GM19455 (cell line): ENCODE data around the gene TBC1D2B.
"Not testable (repeated sequence)": the region's sequence is repeated elsewhere in the genome, so short reads cannot be mapped to it uniquely, and the experiment has no call there.

ENCODE experiments used
- ATAC-seq: cut with Tn5 transposase; IDR thresholded peaks from one replicate; pipeline ENCODE4 v1.9.1; 2021; ENCODE audit not compliant: unreplicated experiment

Gene TBC1D2B

DNA sequence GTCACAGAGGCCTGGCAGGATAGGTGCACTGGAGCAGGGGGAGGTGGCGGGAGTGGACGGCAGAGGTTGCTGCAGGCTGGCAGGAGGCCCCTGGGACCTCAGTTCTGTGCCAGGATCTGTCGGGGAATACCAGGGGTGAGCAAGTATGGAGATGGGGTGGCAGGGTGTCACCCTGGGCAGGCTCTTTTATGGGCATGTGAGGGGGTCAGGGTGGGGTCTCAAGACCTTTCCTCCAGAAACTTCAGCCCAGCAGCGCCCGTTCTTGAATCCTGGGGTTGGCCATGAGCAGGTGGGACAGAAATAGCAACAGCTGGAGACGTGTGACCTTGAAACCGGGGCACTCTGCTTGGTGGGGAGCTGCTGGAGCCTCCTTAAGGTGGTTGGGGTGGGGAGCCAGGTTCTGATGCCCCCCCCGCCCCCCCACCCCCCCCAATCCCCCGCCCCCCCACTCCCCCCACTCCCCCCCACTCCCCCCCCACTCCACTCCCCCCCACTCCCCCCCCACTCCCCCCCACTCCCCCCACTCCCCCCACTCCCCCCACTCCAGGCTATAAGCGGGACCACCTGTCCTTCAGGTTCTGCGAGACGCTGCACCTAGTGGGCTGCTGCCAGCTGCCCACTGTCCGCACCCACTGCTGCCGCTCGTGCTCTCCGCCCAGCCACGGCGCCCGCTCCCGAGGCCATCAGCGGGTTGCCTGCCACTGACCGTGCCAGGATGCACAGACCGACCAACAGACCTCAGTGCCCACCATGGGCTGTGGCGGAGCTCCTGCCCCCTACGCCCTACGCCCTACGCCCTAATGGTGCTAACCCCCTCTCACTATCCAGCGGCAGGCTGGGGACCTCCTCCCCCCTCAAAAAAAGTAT, 84.9 kb downstream of the TBC1D2B start:
- ATAC-seq: no peak

DNA sequence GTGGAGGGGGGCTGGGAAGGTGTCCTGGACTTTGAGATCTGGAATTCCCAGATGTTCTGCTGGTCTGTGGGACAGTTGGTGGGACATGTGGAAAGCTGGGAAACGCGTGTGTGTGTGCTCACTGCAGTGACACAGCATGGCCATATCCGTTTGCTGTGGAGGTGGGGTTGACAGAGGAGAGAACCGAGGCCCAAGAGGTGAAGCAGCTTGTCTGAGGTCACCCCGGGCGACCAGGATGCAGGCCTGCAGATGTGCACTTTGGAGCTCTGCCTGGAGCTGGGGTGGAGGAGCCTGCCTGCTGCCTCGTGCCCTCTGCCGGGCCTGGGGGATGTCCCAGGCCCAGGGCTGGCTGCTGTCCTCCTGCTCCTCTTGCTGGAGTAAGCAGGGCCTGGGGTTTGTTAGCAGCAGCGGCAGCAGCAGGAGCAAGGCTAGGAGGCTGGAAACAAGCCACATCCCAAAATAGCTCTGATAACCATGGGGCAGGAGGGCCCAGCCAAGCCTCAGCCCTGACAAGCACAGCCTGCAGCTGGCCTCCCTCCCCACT, 85.8 kb downstream of the TBC1D2B start:
- ATAC-seq: not testable (repeated sequence)

DNA sequence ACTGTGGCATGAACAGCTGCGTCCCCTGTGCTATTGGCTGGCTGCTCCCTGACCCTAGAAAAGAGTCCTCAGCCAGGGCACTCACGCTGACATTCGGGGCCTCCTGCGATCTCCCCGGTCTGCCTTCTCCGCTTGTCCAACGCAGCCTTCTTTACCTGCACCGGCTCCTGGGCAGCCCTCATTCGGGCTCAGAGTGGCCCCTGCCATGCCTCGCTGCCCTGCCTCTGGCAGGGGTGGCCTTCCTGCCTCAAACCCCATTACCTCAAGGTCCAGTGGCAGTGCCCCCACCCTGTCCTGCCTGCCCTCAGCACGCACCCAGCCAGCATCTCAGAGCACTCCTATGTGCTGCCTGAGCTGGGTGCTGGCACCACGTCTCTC, 86.5 kb downstream of the TBC1D2B start:
- ATAC-seq: no peak

DNA sequence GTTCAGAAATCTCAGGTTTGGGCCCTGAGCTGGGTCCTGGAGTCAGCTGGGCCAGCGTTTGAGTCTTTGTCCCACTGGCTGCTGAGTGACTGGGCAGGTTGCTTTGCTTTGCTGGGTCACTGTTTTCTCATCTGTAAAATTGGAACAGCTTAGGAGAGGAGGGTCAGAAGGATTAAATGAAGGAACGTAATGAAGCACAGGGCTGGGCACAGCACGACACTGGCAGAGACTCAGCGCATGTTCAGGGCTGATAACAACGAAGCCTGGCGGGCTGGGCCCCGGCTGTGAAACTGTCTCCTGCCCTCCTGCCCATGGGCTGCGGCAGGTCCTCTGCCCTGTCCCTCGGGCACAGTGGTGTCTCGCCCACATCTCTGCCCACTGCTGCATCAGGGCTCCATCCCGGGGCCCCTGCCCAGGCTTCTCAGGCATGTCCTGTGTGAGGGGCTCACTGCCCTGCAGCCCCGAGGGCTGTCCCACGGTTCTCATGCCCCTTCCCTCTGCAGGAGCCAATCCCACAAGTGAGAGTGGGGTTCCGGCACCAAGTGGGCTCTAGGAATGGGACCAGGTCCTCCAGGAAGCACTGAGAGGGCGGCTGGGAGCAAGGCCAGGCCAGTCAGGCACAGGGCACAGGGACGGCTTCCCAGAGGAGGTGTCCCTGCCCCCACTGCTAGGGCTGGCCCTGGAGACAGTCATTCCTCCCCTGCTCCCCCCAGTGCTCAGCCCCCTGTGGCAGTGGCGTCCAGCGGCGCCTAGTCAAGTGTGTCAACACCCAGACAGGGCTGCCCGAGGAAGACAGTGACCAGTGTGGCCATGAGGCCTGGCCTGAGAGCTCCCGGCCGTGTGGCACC, 88.0 kb downstream of the TBC1D2B start:
- no peak for ATAC-seq

DNA sequence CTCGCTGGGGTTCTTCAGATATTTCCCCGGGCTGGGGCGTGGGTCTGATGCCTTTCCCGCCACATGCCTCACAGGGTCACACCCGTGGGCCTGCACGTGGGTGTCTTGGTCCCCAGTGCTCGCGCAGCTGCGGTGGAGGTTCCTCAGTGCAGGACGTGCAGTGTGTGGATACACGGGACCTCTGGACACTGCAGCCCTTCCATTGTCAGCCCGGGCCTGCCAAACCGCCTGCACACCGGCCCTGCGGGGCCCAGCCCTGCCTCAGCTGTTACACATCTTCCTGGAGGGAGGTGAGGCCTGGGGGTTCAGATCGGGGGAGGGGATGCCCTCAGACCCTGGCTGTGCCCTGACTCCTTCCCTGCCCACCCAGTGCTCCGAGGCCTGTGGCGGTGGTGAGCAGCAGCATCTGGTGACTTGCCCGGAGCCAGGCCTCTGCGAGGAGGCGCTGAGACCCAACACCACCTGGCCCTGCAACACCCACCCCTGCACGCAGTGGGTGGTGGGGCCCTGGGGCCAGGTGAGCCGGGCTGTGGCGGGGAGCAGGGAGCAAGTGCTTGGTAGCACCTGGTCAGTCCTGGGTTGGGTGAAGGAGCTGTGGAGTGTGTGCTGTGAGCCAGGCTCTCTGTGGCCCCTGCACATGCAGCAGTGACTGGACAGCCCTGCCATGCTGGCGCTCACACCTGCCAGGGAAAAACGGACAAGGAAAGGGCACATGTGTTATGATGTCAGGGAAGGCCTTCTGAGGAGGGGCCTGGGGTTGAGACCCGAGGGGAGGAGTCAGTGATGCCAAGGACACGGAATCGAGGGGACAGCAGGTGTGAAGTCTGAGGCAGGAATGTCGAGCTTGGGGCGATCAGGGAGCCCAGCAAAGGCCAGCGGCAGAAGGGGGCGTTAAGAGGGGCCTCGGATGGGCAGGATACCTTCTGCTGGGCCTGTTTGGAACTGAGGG, 88.9 kb downstream of the TBC1D2B start:
- no peak for ATAC-seq

DNA sequence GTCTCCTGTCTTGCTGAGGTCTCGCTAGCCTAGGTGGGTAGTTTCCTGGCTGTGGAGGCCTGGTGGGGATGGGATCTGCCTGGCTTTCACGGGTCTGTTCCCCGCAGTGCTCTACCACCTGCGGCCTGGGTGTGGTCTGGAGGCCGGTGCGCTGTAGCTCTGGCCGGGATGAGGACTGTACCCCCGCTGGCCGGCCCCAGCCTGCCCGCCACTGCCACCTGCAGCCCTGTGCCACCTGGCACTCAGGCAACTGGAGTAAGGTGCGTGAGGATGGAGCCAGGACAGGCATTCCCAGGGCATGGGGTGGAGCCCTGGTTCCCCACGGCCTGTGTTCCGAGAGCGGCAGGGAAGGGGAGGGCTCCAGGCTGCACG, 89.8 kb downstream of the TBC1D2B start:
- ATAC-seq: not testable (repeated sequence)

DNA sequence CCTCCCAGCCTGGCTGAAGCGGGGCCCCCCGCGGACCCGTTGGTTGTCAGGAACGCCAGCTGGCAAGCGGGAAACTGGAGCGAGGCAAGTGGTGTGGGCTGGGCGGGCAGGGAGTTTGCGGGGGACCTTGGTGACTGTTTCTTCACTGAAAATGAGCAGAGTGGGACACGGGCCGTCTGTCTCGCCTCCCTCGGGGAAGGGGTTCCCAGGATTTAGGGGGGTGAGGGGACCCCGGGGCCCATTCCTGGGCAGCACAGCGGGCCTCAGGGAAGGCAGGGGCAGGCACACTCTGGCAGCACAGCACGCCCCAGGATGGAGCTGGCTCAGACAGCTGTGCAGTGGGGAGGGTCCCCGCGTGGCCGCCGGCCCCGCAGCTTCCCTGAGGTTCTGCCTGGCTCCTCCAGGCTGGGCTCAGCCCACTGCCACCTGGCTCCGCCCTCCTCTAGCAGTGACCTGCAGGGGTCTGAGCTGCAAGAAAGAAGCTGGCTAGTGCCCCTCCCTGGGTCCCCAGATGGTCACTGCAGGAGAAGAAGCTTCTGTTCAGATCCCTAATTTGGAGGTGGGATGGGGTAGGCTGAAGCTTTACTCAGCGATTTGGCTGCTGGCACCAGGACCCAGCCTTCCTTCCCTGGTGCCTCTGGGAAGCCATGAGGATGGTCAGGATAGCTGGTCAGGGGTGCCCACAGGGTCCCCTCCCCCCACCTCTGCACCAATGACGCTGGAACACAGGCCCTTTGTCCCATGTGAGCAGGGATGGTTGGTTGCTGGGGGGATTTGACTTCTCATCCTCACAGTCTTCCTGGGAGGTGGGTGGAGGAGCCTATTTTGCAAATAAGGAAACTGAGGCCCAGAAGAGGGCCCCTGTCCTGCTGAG, 90.4 kb downstream of the TBC1D2B start:
- no peak for ATAC-seq

DNA sequence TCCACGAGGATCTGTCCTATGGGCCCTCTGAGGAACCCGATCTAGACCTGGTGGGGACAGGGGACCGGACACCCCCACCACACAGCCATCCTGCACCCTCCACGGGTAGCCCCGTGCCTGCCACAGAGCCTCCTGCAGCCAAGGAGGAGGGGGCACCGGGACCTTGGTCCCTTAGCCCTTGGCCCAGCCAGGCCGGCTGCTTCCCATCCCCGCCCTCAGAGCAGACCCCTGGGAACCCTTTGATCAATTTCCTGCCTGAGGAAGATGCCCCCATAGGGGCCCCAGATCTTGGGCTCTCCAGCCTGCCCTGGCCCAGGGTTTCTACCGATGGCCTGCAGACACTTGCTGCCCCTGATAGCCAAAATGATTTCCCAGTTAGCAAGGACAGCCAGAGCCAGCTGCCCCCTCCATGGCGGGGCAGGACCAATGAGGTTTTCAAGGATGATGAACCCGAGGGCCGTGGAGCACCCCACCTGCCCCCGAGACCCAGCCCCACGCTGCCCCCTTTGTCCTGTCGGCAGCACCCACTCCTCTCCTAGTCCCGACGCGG, 91.5 kb downstream of the TBC1D2B start:
- ATAC-seq: no peak

DNA sequence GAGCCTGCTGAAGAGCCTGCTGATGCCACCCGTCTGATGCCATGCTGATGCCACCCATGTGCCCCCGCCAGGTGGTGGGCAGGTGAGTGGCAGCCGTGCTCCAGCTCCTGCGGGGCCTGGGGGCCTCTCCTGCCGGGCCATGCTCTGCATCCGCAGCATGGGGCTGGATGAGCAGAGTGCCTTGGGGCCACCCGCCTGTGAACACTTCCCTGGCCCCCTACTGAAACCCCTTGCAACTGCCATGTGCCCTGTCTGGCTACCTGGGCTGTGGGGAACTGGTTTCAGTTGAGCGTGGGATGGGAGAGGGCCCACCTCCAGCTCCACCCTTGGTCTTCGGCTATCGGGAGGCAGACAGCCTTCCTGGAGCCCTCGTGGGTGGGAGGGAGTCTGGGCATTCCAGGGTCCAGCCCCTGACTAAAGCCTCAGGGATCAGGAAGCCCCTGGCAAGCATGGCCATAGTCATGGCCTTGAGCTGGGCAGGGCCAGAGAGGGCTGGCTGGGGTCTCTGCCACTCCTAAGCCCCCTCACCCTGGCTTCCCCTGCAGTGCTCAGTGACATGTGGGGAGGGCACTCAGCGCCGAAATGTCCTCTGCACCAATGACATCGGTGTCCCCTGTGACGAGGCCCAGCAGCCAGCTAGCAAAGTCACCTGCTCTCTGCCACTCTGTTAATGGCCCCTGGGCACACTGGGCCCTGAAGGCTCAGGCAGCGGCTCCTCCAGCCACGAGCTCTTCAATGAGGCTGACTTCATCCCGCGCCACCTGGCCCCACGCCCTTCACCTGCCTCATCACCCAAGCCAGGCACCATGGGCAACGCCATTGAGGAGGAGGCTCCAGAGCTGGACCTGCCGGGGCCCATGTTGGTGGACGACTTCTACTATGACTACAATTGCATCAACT, 92.2 kb downstream of the TBC1D2B start:
- no peak for ATAC-seq

DNA sequence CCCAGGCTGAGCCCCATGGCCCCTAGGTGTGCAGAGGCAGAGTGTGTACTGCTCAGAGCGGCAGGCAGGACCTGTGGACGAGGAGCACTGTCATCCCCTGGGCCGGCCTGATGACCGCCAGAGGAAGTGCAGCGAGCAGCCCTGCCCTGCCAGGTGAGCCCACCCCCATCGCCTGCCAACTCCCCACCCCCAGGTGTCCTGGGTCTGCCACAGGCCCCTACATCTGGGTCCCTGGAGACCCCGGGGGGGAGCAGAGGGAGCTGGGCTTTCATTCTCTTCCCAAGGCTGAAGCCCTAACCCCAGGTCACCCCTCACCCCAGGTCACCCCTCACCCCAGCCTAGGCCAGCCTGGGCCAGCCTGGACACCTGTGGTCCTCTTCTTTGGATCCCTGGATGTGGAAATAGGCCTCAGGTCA, 93.1 kb downstream of the TBC1D2B start:
- no peak for ATAC-seq

DNA sequence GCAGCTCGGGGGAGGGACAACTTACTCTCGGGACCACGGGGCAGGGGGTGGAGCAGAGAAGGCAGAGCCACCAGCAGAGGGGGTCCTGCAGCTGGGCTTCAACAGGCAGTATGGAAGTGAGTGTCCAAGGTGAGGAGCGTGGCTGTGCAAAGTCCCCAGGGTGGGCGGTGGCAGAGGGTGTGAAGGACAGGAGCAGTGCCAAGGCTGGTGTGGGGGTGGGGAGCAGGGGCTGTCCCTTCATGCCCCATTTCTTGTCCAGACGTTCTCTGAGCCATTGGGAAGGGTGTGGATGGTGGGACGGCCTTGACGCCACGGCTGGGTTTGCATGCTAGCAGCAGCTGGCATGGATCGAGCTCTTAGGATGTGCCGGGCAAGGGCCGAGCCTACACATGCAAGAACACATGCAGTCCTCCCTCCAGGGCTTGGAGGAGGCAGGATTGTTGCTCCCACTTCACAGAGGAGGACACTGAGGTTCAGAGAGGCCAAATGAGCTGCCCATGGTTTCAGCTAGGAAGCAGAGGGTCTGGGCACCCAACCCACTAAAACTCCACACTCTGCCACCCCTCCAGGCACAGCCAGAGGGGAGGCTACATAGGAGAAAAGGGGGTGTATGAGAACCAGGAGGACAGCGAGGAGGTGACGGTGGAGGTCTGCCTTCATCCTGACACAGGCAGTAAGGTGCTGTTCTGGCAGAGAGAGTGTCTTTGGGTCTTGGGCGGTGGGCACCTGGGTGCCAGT, 93.6 kb downstream of the TBC1D2B start:
- ATAC-seq: no peak

DNA sequence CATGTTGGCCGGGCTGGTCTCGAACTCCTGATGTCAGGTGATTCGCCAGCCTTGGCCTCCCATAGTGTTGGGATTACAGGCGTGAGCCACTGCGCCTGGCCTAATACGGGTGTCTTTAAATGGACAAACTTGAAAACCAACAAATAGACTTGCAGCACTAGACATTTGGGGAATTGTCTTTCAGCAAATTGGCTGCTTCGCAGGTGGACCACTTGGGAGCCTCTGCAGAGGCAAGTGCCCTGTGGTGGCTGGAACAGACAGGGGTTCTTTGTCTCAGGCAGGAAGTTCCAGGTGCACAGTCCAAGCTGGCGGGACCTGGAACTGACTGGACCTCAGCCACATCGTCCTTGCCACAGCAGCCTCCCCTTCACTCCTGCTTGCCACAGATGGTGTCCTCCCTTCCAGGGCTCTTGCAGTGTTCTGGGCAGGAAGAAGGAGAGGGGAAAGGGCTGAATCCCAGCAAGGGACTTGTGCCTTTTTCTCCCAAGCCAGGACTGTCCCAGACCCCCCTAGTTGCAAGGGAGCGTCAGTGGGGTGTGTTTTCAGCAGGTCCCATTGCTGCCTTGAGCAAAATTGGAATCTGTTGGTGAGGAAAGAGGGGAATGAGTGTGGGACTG, 94.3 kb downstream of the TBC1D2B start:
- no peak for ATAC-seq

DNA sequence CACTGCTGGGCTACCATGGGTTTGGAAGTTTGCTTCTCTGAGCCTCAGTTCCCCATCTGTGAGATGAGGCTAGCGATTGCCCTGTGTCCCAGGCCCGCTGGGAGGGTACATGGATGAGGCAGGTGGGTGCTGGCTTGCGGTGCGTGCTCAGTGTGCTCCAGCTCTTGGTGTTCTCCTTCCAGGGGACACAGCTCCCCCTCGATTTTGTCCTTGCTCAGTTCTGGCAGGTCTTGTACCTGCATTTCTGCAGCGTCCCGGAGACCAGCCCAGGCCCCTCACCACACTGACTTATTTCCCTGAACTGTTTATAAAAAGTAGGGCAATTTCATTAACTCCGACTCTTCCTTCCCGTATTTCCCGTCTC, 95.4 kb downstream of the TBC1D2B start:
- no peak for ATAC-seq

DNA sequence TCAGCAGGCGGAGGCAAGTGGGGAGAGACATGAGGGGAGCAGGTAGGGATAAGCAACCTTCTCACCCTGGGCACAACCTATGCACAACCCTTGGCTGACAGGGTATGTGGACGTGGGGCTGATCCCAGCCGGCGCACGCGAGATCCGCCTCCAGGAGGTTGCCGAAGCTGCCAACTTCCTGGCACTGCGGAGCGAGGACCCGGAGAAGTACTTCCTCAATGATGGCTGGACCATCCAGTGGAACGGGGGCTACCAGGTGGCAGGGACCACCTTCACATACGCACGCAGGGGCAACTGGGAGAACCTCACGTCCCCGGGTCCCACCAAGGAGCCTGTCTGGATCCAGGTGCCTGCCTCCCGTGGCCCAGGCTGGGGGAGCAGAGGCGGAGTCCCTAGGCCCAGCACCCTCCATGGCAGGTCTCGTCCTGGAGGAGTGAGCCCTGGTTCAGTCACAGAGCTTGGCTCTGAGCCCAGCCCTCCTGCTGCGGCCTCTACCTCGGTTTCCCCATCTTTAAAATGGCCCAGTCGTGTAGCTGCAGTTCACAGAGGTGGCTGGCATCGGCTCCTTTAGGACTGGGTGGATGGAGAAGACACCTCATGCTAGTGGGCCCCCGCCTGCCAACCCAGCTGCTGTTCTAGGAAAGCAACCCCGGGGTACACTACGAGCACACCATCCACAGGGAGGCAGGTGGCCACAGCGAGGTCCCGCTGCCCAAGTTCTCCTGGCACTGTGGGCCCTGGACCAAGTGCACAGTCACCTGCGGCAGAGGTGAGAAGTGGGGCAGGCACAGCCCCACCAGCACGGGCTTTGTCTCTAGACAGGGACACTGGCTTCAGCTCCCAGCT, 96.0 kb downstream of the TBC1D2B start:
- ATAC-seq: no peak

DNA sequence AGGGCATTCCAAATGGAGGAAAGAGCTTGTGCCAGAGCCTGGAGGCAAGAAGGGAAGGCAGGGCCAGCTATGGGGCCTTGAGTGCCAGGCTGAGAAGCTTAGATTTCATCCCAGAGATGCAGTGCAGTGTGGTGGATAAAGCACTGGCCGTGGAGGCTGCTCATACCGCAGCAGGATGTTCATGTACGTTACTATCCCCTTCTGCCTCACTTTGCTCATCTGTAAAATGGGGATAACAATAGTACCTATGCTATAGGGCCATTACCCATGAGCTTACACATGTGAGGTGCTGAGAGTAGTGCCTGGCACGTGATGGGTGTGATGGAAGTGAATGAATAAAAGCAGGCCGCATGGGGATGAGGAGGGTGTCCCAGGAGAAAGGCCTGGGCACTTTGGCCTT, 96.8 kb downstream of the TBC1D2B start:
- not testable (repeated sequence) for ATAC-seq

DNA sequence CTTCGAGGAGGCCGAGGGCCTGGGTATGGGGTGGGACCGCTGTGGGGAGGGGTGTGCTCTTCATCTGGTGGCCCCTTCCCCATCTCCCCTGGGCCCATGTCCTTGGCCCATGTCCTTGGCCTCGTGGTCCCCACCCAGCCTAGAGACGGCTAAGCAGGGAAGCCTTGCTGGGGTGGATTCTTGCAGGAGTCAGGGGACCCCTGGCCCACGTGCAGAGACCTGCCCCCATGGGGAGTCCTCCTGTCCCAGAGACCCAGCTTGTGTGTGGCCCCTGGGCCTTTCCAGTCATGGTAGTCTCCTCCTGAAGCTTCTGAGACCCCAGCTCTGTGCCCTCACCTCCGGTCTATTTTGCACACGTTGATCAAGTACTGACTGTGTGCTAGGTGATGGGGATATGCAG, 97.4 kb downstream of the TBC1D2B start:
- ATAC-seq: no peak

DNA sequence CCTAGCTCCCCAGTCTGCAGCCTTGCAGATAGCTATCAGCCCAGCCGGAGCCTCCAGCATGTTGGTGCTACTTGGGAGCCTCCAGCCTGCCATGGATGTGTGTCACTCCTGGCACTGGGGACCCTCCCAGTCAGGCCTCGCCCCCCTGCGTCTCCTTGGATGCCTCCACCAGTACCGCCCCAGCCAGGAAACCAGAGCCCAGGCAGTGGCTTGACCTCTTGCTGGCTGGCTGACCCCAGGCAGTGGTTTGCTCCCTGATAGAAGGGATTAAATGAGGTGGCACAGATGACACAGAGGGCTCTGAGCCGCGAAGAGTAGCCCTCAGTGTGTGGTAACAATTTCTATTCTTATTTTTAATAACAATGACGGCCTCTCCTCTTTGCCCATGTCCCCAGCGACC, 98.4 kb downstream of the TBC1D2B start:
- not testable (repeated sequence) for ATAC-seq
